GM23248 (cell line): Measurements from ENCODE around the gene STRA8.

ENCODE experiments used
- EZH2 ChIP-seq: fragments of 200-600 bp; sonication (generic); IDR thresholded peaks from 2 replicates; pipeline ENCODE4 v1.6.1; 2018; ENCODE audit warnings: antibody characterized with exemption, mild to moderate bottlenecking; ENCODE audit not compliant: insufficient read depth, poor library complexity, severe bottlenecking
- EZH2phosphoT487 ChIP-seq: fragments of 200-600 bp; sonication (generic); IDR thresholded peaks from 2 replicates; pipeline ENCODE4 v1.6.1; 2018; ENCODE audit warnings: antibody characterized with exemption, moderate library complexity, mild to moderate bottlenecking, low read depth; ENCODE audit not compliant: insufficient read depth

- TF ChIP-seq EZH2 (no peak), EZH2phosphoT487 (no peak)
Observed at GRCh38 chr7:135253851-135254771, 20.5 kb downstream of the STRA8 start.
